GM12891 (cell line): ENCODE data around the gene TBXAS1.

Source experiments
- DNase-seq: peaks from one replicate; pipeline ENCODE4 v3.0.0; 2011; ENCODE audit warnings: low spot score; ENCODE audit not compliant: insufficient read length
- FAIRE-seq: peaks from 2 replicates; lab custom pipeline; 2011; peaks lifted over from hg19 to GRCh38; lab: Jason Lieb, UNC
- PAX5 ChIP-seq: IDR thresholded peaks from 2 replicates; pipeline ENCODE4 v1.6.1; 2011; ENCODE audit warnings: low read length, moderate library complexity, mild to moderate bottlenecking; ENCODE audit not compliant: insufficient read depth, severe bottlenecking
- POLR2A ChIP-seq: IDR thresholded peaks from 2 replicates; pipeline ENCODE4 v1.6.1; 2011; ENCODE audit warnings: low read depth, low read length, control low read depth
- POLR2AphosphoS5 ChIP-seq: IDR thresholded peaks from 2 replicates; pipeline ENCODE4 v1.6.1; 2011; ENCODE audit warnings: low read depth, low read length, control low read depth
- POU2F2 ChIP-seq: IDR thresholded peaks from 2 replicates; pipeline ENCODE4 v1.6.1; 2011; ENCODE audit warnings: low read depth, mild to moderate bottlenecking, control low read depth, low read length, moderate library complexity
- SPI1 ChIP-seq: IDR thresholded peaks from 2 replicates; pipeline ENCODE4 v1.6.1; 2011; ENCODE audit warnings: low read depth, low read length, control low read depth
- TAF1 ChIP-seq: IDR thresholded peaks from 2 replicates; pipeline ENCODE4 v1.6.1; 2011; ENCODE audit warnings: low read depth, low read length, control low read depth

The TBXAS1 gene

GRCh38 chr7:140023728-140024127, 194.7 kb downstream of the TBXAS1 start:
- TF ChIP-seq POLR2A (no peak), POLR2AphosphoS5 (no peak), SPI1 (no peak), PAX5 (no peak), TAF1 (no peak), POU2F2 (no peak)
- FAIRE-seq, result no peak
- no peak for DNase-seq

GRCh38 chr7:140024585-140024984, 195.5 kb downstream of the TBXAS1 start:
- FAIRE-seq, result no peak
- no peak for DNase-seq
- no peak for TF ChIP-seq POLR2AphosphoS5
- TF ChIP-seq PAX5, result no peak
- no peak for TF ChIP-seq POU2F2
- TF ChIP-seq TAF1, result no peak
- no peak for TF ChIP-seq POLR2A
- no peak for TF ChIP-seq SPI1

- no peak for FAIRE-seq
- no peak for DNase-seq
- no peak for TF ChIP-seq TAF1
- no peak for TF ChIP-seq POLR2AphosphoS5
- no peak for TF ChIP-seq SPI1
- TF ChIP-seq POLR2A, result no peak
Measured at GRCh38 chr7:140025241-140025640, 196.2 kb downstream of the TBXAS1 start.

- TF ChIP-seq POU2F2, result no peak
- no peak for TF ChIP-seq POLR2AphosphoS5
- no peak for TF ChIP-seq PAX5
- TF ChIP-seq POLR2A, result no peak
- no peak for TF ChIP-seq TAF1
- no peak for TF ChIP-seq SPI1
- FAIRE-seq, result no peak
- no peak for DNase-seq
Measured at GRCh38 chr7:140025814-140026433, 196.9 kb downstream of the TBXAS1 start.

GRCh38 chr7:140026935-140027334, 197.9 kb downstream of the TBXAS1 start:
- FAIRE-seq (no peak), DNase-seq (no peak)
- no peak for TF ChIP-seq POU2F2
- TF ChIP-seq TAF1, result no peak
- no peak for TF ChIP-seq POLR2A
- TF ChIP-seq SPI1, result no peak
- TF ChIP-seq POLR2AphosphoS5, result no peak
- TF ChIP-seq PAX5, result no peak

GRCh38 chr7:140027858-140028257, 198.8 kb downstream of the TBXAS1 start:
- TF ChIP-seq SPI1 (no peak), POLR2AphosphoS5 (no peak), POU2F2 (no peak)
- no peak for FAIRE-seq
- no peak for DNase-seq

- no peak for FAIRE-seq
- TF ChIP-seq POLR2A, result no peak
- TF ChIP-seq PAX5, result no peak
- TF ChIP-seq TAF1, result no peak
- no peak for TF ChIP-seq POU2F2
- TF ChIP-seq POLR2AphosphoS5, result no peak
- no peak for TF ChIP-seq SPI1
- DNase-seq, result no peak
Measured at GRCh38 chr7:140028311-140028710, 199.2 kb downstream of the TBXAS1 start.

GRCh38 chr7:140029072-140029471, 200.0 kb downstream of the TBXAS1 start:
- no peak for FAIRE-seq
- no peak for TF ChIP-seq POU2F2
- TF ChIP-seq TAF1, result no peak
- TF ChIP-seq PAX5, result no peak
- TF ChIP-seq POLR2A, result no peak
- TF ChIP-seq POLR2AphosphoS5, result no peak
- TF ChIP-seq SPI1, result no peak
- DNase-seq, result no peak

GRCh38 chr7:140031364-140031763, 202.3 kb downstream of the TBXAS1 start:
- DNase-seq, result no peak
- TF ChIP-seq POLR2AphosphoS5 (no peak), POLR2A (no peak), POU2F2 (no peak), SPI1 (no peak), PAX5 (no peak), TAF1 (no peak)
- no peak for FAIRE-seq

- FAIRE-seq, result no peak
- TF ChIP-seq POLR2A (no peak), SPI1 (no peak), TAF1 (no peak), POU2F2 (no peak), POLR2AphosphoS5 (no peak), PAX5 (no peak)
- no peak for DNase-seq
Measured at GRCh38 chr7:140033036-140033435, 204.0 kb downstream of the TBXAS1 start.

- DNase-seq, result no peak
- no peak for TF ChIP-seq SPI1
- no peak for TF ChIP-seq POLR2AphosphoS5
- TF ChIP-seq PAX5, result no peak
- TF ChIP-seq POU2F2, result no peak
- no peak for TF ChIP-seq POLR2A
- no peak for TF ChIP-seq TAF1
- no peak for FAIRE-seq
Measured at GRCh38 chr7:140033779-140034363, 204.8 kb downstream of the TBXAS1 start.
